GM12878 (cell line): ENCODE results near the gene C1QB.
"Not testable (repeated sequence)": the region's sequence is repeated elsewhere in the genome, so short reads cannot be mapped to it uniquely, and the experiment has no call there.

ENCODE experiments used
- BHLHE40 ChIP-seq, 2 experiments: fragments of 450-650 bp in 1 of 2; IDR thresholded peaks; 2 replicates each; pipeline ENCODE4 v1.6.1; 2011 to 2017; ENCODE audit warnings: low read depth in 2 of 2, borderline replicate concordance in 1 of 2, improper control_type of control experiment in 1 of 2, low read length in 1 of 2, mild to moderate bottlenecking in 1 of 2
- CBFB ChIP-seq: IDR thresholded peaks from 2 replicates; pipeline ENCODE4 v1.6.1; 2016; ENCODE audit warnings: antibody characterized with exemption, low read depth
- CTCF ChIP-seq, 3 experiments: IDR thresholded peaks in 2 of 3; conservative IDR thresholded peaks in 1 of 3; 2 replicates each; pipeline ENCODE4 v1.5.1; 2011; ENCODE audit warnings: low read depth in 3 of 3, low read length in 3 of 3, mild to moderate bottlenecking in 3 of 3, control low read depth in 2 of 3, moderate library complexity in 2 of 3, inconsistent platforms in 1 of 3, mixed read lengths in 1 of 3; ENCODE audit not compliant: control insufficient read depth in 2 of 3, insufficient read depth in 1 of 3; ENCODE audit errors: extremely low read depth in 1 of 3
- EP300 ChIP-seq, 2 experiments: fragments of 150-350 bp in 1 of 2; IDR thresholded peaks; 2 replicates each; pipeline ENCODE4 v1.6.1; 2011 to 2012; ENCODE audit warnings: low read depth in 2 of 2, low read length in 2 of 2, borderline replicate concordance in 1 of 2, improper control_type of control experiment in 1 of 2, inconsistent platforms in 1 of 2; ENCODE audit not compliant: control insufficient read depth in 1 of 2
- GABPA ChIP-seq: IDR thresholded peaks from 2 replicates; pipeline ENCODE4 v1.6.1; 2014; ENCODE audit warnings: antibody characterized with exemption, low read depth, mild to moderate bottlenecking, inconsistent platforms
- HCFC1 ChIP-seq: fragments of 150-350 bp; IDR thresholded peaks from 2 replicates; pipeline ENCODE4 v1.6.1; 2014; ENCODE audit warnings: low read length
- IRF5 ChIP-seq: fragments of 450-650 bp; IDR thresholded peaks from 2 replicates; pipeline ENCODE4 v1.6.1; 2017; ENCODE audit warnings: borderline replicate concordance
- NFIC ChIP-seq: IDR thresholded peaks from 2 replicates; pipeline ENCODE4 v1.6.1; 2012; ENCODE audit warnings: low read depth, mild to moderate bottlenecking, inconsistent platforms, low read length, moderate library complexity
- POLR2AphosphoS5 ChIP-seq: IDR thresholded peaks from 2 replicates; pipeline ENCODE4 v1.6.1; 2011; ENCODE audit warnings: mild to moderate bottlenecking, low read length, inconsistent platforms
- PRDM15 ChIP-seq: fragments of 450-650 bp; formaldehyde crosslinking; IDR thresholded peaks from 2 replicates; pipeline ENCODE4 v1.4.0; 2020; ENCODE audit warnings: mild to moderate bottlenecking, moderate library complexity
- ZBTB11 ChIP-seq: fragments of 450-650 bp; formaldehyde crosslinking; IDR thresholded peaks from 2 replicates; pipeline ENCODE4 v1.5.0; 2022; ENCODE audit warnings: mild to moderate bottlenecking, missing genetic modification characterization
- ZNF24 ChIP-seq: fragments of 450-650 bp; IDR thresholded peaks from 2 replicates; pipeline ENCODE4 v1.6.1; 2017; ENCODE audit warnings: antibody characterized with exemption, mild to moderate bottlenecking

- not testable (repeated sequence) for TF ChIP-seq GABPA; ZNF24; CTCF (IDR thresholded peaks at IDR 0.05 in 2 of 3, conservative IDR thresholded peaks at IDR 0.05 in 1 of 3; ENCODE audit: control insufficient read depth in 2 of 3, extremely low read depth in 1 of 3, insufficient read depth in 1 of 3, low read depth in 3 of 3, low read length in 3 of 3); HCFC1; BHLHE40 (IDR thresholded peaks at IDR 0.05; ENCODE audit: borderline replicate concordance in 1 of 2, low read depth in 2 of 2, low read length in 1 of 2); ZBTB11; CBFB; IRF5; NFIC; PRDM15 (CRISPR knock-in tag); EP300 (IDR thresholded peaks at IDR 0.05; ENCODE audit: borderline replicate concordance in 1 of 2, control insufficient read depth in 1 of 2, low read depth in 2 of 2, low read length in 2 of 2); POLR2AphosphoS5
These were observed 15.8 kb downstream of the C1QB start for GRCh38 chr1:22668840-22669239.
